Fibroblast of skin of left biceps (primary cell): ENCODE measurements around the gene OSBPL5.
A peak's percentile ranks its signal among the peaks of the same experiment; 100 is the strongest.

Experiments used
- DNase-seq, 2 experiments: peaks; one replicate each; pipeline ENCODE4 v3.0.0-alpha.2; 2013; ENCODE audit warnings: low read depth in 2 of 2

The OSBPL5 gene

DNA sequence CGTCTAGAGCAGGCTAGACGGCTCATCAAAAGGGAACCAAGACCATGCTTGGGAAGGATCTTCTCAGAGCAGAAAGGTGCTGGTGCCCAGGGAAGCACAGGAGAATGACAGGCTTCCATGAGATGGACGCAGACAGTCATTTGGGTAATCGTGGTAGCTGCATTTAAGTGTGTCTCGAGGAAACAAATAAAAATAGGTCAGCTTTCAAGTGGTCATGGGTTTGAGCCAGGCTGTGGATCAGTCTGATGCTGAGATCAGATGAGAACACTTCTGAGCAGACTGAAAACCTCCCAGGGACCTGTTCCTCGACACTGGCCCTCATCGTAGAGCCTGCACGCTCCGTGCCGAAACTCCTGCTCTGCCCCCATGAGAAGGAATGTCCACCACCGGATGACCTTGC, 112.5 kb downstream of the OSBPL5 start:
- DNase-seq = no peak

DNA sequence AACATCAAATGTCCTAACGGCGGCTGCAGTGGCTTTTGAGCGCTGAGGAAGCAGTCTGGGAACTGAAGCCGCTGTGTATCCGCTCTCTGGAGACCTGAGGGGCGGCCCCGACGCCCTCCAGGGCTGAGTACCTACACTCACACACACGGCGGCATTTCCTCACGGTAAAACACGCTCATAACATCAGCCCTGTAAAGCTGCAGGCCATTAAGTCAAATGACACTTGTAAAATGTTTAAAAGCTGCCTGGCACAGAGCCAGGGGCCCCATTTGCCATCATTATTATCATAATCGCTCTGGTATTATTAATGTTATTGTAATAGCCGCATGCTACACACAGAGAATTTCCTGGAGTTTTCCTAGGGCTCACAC, 113.0 kb downstream of the OSBPL5 start:
- DNase-seq = no peak

DNA sequence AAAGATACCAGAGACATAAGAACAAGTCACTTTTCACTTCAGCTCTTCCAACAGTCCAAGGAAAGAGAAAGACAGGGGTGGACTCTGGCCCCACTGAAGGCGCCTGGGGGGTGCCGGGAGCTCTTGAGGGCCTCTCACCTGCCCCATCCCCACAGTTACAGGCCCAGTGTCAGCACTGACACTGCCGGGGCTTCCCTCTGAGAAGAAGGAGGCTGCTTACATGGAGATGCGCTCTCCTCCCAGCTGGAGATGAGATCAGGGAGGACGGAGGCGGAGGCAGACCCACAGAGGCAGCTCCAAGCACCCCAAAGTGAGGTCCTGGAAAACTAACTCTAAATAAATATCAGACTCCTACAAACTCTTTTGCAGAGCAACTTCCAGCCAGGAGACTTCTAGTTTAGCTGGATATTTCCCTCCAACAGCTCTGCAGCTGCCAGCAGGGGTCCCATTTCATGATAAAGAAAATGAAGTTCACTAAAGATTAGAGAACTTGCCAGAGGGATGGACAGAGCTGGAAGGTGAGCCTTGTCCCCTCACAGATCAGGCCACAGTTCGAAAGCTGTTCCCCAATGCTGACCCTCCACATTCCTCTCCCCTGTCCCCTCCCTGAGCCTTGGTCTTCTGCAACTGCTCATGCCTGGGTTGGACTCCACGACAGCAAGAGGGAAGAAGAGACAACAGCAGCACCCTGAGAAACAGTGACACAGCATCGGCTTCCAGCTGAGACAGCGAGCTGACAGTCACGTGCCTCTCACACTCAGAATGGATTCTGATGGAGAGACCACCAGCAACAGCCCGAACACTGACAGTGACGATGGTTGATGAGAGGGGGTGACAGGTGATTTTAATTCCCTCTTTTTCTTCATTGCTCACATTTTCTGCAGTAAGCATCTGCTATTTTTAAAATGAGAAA, 113.7 kb downstream of the OSBPL5 start:
- no peak for DNase-seq

DNA sequence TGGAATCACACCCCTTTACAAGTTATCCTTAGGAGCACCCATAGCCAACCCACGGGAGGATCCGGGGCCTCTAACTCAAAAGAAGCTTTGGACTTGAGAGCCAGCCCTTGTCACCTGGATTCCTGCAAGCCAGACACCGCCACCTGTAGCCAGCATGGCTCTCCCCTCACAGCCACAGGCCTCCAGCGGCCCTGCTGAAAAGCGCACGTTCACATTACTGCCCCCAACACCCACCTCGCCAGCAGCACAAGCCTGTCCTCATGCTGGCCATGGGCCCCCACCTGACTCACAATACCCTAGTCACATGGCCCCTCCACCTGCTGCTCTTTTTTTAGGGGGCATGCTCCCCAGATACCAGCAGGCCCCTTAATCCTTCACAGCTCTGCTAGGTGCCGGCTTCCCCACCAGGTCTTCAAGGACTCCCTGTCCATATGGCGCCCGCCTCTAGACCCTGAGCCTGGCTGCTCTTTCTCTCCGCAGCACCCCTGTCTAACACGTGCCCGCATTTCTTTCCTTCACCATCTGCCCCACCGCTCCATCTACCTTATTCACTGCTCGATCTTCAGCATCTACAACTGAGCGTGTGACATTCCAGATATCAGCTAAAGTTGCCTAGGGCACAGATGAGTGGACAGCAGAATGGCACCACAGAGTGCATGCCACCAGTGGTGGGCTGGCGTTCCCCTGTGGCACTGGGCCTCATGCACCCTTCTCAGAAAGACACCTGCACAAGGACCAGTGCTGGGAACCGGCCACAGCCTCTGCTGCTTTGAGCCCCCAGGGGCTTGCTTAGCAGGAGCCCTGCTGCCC, 114.5 kb downstream of the OSBPL5 start:
- DNase-seq = no peak

DNA sequence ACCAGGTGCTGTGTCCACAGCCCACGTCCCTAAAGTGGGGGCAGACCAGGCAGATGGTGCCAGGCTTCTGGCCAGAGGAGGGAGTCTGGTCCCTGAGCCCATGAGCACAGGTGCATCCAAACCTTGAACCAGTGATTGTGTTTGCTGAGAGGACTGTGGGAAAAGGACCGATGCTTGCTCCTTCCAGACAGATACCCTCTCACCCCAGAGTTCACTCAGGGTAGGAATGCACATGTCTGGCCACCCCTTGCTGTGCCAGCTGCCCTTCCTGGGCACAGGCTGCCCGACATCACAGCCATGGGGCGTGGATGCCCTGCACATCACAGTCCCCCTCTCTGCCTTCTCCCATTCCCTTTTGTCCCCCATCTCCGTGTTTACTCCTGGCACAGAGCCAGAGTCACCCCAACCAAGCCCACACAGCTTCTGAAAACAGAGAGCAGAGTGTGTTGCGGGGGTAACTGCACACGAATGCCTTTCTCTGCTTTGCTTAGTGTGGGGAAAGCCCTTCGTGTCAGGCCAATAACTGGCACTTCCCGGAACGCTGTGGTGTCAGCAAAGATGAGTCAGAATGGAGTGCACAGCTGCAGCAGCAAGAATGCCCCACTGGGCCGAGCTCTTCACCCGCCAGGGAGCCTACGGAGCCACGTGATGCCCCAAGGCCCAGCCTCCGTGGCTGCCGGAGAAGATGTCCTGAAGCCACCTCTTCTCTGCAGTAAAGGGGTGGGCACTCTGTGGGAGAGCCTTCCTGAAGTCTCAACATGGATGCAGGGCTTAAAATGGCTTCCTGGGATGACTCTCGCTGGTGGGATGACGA, 115.5 kb downstream of the OSBPL5 start:
- DNase-seq = peak; percentile 62 to 71

DNA sequence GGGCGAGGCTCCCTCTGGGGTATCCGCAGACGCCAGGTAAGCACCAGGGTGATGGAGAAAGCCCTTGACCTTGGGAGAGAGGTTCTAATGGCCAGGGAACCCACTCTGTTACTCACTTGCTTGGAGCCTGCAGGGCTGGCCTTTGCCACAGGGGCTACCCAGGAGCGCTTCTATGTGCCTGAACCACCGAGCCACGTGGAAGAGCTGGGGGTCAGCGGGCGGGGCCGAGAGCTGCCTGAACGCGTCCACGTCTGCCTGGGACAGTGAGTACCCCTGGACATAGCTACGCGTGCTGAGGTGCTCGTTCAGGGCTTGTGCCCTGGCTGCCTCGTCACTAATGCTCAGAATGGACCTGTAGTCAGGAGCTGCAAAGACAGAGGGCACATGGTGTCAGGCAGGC, 117.5 kb downstream of the OSBPL5 start:
- DNase-seq = no peak

DNA sequence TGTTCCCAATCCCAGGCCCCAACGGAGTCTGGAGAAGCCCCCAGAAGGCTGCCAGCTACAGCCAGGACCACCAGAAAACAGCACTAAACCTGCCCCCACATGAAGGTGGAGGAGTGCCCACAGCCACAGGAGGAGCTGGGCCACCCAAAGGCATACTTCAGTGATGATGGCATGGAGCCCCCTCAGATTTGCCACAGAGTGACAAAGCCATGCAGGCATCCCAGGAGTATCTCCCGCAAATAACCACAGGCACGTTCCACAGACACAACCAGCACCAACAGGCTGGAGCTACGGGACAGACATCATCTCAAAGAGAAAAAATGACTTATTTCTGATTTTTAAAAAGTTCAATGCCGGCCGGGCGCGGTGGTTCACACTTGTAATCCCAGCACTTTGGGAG, 118.5 kb downstream of the OSBPL5 start:
- no peak for DNase-seq

DNA sequence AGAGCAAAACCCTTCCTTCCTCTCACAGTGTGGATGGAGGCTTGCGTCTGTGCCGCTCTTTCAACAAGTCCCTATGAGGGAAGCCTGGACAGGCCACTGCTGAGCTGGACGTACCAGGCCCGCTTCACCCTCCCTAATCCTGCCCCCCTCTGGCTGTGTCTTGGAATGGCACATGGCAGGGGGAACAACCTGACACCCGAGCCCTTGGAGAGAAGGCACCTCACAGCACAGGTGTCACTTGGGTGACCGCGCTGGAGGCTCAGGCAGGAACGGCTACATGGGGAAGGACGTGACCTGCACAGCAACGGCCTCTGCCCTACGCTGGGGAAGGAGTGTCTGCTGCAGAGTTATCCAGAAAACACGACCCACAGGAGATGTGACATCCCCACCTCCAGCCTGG, 118.9 kb downstream of the OSBPL5 start:
- DNase-seq = no peak

DNA sequence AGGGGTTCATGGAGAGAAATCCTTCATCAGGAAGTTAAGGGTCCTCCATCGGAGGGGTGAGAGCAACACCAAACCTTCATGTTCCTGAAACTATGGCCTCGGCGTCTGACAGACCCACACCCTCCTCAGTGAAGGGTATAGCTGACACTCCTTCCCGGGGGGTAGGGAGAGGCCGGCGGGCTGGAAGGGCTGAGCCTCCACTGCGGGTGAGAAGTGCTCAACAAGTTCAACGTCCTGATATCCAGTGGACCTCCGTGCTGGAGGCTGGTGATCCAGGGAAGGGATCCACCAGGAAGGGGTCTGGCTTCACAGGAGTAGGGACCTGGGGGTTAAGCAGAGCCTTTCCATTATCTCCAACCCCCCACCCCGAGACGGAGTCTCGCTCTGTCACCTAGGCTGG, 120.2 kb downstream of the OSBPL5 start:
- no peak for DNase-seq

DNA sequence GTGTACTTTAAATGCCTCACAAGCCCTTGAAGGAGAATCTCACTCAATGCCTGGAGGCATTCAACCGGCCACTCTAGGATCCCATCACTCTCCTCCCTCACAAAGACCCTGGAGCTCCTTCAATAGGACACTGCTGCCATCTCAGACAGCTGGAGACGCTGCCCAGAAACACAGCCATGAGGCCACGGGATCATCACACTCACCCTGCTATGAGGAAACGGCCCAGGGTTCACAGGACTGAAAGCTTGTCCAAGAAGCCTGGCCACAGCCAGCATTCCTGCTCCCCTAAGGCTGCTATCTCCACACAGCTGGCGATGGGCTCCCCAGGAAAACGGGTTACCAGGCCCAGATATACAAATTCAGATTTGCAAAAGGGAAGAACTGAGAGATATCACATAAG, 121.1 kb downstream of the OSBPL5 start:
- no peak for DNase-seq

DNA sequence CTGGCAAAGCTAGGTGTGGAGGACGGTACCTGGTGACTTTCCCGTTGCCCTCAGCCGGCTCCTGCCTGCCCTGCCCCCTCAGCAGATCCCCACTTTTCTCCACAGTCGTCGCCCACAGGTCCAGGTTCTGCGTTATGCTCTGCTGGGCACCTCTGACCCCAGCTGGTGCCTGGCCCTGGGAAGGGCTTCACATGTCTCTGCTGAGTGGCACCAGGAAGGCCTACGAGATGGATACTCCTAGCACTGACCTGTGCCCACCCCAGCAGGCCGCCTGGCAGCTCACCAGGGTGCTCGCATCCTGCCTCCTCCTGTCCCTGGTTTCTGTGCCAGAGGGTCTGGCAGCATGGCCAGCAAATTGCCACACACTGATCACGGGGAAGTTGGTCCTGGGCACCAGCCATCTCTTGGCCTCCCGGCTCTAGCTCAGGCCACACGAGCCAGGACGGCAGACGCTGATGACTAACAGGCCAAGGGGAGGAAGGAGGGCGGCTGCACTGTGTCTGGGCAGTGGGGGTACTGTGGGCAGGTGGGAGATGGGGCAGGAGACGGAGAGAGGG, 121.7 kb downstream of the OSBPL5 start:
- no peak for DNase-seq

DNA sequence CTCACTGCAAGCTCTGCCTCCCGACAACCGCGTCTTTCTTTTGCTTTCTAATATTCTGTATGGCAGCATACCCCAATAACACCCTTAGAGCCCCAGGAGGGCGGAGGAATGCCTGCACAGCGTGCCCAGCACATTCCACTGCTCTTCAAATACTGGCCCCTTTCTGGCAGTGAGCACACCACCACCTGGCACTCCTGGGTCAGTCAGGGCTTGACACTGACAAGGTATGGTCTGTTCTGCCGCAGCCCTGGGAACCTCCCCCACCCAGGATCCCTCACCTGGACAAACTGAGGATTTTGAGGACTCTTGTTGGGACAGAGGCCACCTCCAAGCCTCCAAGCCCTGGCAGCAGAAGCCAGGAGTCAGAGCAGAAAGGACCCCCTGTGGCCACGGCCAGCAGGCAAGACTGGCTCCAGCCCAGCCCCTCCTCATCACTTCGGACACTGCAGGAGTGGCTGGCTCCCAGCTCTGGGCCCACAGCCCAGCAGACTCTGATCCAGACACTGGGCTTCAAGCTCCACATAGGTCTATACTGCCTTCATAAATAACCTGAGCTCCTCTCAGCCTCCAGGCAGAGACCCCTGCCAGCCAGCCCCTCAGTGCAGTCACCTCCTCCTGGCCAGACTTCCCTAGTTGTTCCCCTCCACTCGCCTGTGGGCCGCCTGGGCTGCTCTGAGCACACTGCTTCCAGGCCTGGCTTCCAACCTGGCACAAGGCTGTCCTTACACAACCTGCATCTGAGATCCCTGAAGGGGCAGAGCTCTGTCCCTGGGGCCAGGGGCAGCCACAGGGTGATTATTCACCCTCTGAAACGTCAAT, 122.4 kb downstream of the OSBPL5 start:
- DNase-seq = no peak

DNA sequence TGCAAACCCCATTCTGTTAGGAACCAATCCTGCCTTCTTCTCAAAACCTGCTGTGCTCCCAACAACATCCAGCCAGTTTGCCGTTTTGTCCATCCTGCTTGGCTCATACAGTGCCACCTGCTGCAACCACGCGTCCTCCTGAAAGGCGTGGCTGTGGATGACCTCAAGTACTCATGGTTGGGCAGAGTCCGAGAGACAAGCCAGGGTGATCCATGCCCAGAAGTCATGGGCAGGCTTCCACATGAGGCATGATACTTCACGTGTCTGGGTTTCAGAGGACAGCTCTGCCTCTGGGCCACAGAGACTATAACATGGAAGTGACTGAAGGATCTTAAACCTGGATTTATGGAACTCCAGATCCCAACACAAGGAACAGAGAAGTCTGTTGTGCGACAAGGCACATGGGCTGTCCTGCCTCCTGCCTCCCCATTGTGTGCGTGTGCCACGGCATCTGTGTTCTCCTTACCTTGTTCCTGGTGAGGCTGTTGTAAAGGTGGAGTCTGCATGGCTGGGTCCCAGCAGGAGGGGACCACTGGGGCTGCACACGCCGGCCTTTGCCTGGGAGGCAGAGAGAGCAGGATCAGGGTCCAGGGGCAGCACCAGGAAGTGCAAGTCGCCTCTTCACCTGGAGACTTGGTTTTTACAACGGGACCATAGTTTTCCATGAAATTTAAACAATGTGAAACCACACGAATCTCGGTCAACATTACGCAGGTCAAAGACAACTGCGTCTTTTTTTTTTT, 123.2 kb downstream of the OSBPL5 start:
- DNase-seq = no peak

DNA sequence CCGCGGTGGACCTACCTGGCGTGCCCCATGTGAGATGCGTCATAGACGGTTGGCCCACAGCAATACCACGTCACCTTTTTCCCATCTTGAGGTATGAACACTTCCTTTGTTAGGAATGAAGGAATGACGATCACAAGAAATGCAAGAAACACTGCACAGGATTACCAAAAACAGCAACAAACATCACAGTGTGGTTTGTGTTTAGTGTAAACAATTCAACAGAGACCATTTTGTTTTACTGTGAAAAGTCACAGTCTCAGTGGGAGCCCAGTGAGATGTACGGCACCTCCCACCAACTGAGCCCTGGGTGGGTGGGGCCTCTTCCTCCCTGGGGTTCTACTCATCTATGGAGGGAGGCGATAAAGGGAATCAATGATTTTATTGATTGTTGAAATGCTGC, 124.2 kb downstream of the OSBPL5 start:
- DNase-seq = no peak

DNA sequence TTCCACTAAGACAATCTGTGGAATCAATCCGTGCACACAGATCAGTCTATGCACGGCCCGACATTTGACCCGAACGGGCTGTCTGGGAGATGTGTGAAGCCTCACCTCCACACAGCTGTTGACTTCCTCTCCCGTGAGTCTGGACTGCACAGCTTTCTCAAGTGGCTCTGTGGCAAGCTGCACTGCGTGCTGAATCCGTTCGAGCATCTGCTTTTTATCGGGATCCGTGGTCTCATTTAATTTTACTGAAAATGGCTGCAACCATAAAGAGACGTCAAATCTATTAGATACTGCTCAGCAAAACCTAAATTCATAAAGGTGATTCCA, 127.2 kb downstream of the OSBPL5 start:
- no peak for DNase-seq
